HEK293 (cell line): ENCODE measurements around the gene ZNF174.

Experiments used
- CTCF ChIA-PET: fragments of 350-600 bp; formaldehyde crosslinking; extraction: SDS; loops from one replicate; lab custom pipeline; 2021; ENCODE audit warnings: antibody characterized with exemption; lab: Yijun Ruan, JAX
- POLR2A ChIA-PET: fragments of 300-600 bp; formaldehyde crosslinking; extraction: SDS; loops from one replicate; lab custom pipeline; 2020; ENCODE audit warnings: antibody characterized with exemption, inconsistent platforms; lab: Yijun Ruan, JAX
- H3K27ac ChIP-seq: fragments of 200-500 bp; sonication (Bioruptor generic); 2 replicates; pipeline ENCODE4 v1.5.1; 2014; ENCODE audit warnings: low read depth, low read length, control low read depth, inconsistent platforms; ENCODE audit errors: extremely low read depth
- H3K36me3 ChIP-seq, 2 experiments: fragments of 200-500 bp in 1 of 2; sonication (Bioruptor generic) in 1 of 2; 1 replicate in 1 of 2; 2 replicates in 1 of 2; pipeline ENCODE4 v1.5.1; 2014 to 2017; ENCODE audit warnings: inconsistent platforms in 2 of 2, low read length in 2 of 2; ENCODE audit not compliant: control insufficient read depth in 2 of 2, insufficient read depth in 1 of 2
- H3K4me1 ChIP-seq: fragments of 200-500 bp; sonication (Bioruptor generic); 2 replicates; pipeline ENCODE4 v1.5.1; 2014; ENCODE audit warnings: mild to moderate bottlenecking, low read length, inconsistent platforms; ENCODE audit not compliant: control insufficient read depth, insufficient read depth
- H3K4me3 ChIP-seq: 2 replicates; pipeline ENCODE4 v1.5.1; 2011; ENCODE audit warnings: low read depth, mild to moderate bottlenecking, control low read depth, low read length, moderate library complexity
- H3K9me3 ChIP-seq: fragments of 200-500 bp; sonication (Bioruptor generic); 2 replicates; pipeline ENCODE4 v1.5.1; 2014; ENCODE audit warnings: low read depth, low read length, inconsistent platforms; ENCODE audit not compliant: control insufficient read depth, insufficient read depth
- KLF10 ChIP-seq: fragments of 450-650 bp; IDR thresholded peaks from 2 replicates; pipeline ENCODE4 v1.5.1; 2018; ENCODE audit warnings: missing biosample characterization, mild to moderate bottlenecking, missing genetic modification characterization
- OVOL3 ChIP-seq: fragments of 450-650 bp; formaldehyde crosslinking; IDR thresholded peaks from 2 replicates; pipeline ENCODE4 v1.5.1; 2016; ENCODE audit warnings: missing biosample characterization, missing genetic modification characterization
- PRDM4 ChIP-seq: fragments of 450-650 bp; formaldehyde crosslinking; IDR thresholded peaks from 2 replicates; pipeline ENCODE4 v1.5.1; 2017; ENCODE audit warnings: missing biosample characterization, missing genetic modification characterization
- WT1 ChIP-seq: fragments of 450-650 bp; formaldehyde crosslinking; IDR thresholded peaks from 2 replicates; pipeline ENCODE4 v1.5.1; 2016; ENCODE audit warnings: missing biosample characterization, missing genetic modification characterization
- ZNF132 ChIP-seq: fragments of 450-650 bp; formaldehyde crosslinking; IDR thresholded peaks from 2 replicates; pipeline ENCODE4 v1.5.1; 2017; ENCODE audit warnings: missing biosample characterization, missing genetic modification characterization, borderline replicate concordance
- ZNF140 ChIP-seq: fragments of 450-650 bp; formaldehyde crosslinking; IDR thresholded peaks from 2 replicates; pipeline ENCODE4 v1.5.1; 2016; ENCODE audit warnings: missing biosample characterization, missing genetic modification characterization
- ZNF146 ChIP-seq: fragments of 450-650 bp; formaldehyde crosslinking; IDR thresholded peaks from 2 replicates; pipeline ENCODE4 v1.5.1; 2016; ENCODE audit warnings: missing biosample characterization, missing genetic modification characterization
- ZNF24 ChIP-seq: fragments of 450-650 bp; formaldehyde crosslinking; IDR thresholded peaks from 2 replicates; pipeline ENCODE4 v1.5.1; 2016; ENCODE audit warnings: missing biosample characterization, missing genetic modification characterization
- ZNF391 ChIP-seq: fragments of 450-650 bp; formaldehyde crosslinking; IDR thresholded peaks from 2 replicates; pipeline ENCODE4 v1.5.1; 2016; ENCODE audit warnings: low read depth, missing biosample characterization, missing genetic modification characterization, borderline replicate concordance
- ZNF548 ChIP-seq: fragments of 450-650 bp; formaldehyde crosslinking; IDR thresholded peaks from 2 replicates; pipeline ENCODE4 v1.5.1; 2016; ENCODE audit warnings: missing biosample characterization, missing genetic modification characterization
- ZNF596 ChIP-seq: fragments of 450-650 bp; IDR thresholded peaks from 2 replicates; pipeline ENCODE4 v1.5.0; 2018; ENCODE audit warnings: missing biosample characterization, mild to moderate bottlenecking, missing genetic modification characterization, moderate library complexity
- ZNF660 ChIP-seq: fragments of 450-650 bp; IDR thresholded peaks from 2 replicates; pipeline ENCODE4 v1.5.1; 2018; ENCODE audit warnings: missing biosample characterization, mild to moderate bottlenecking, missing genetic modification characterization
- ZNF664 ChIP-seq: fragments of 450-650 bp; formaldehyde crosslinking; IDR thresholded peaks from 2 replicates; pipeline ENCODE4 v1.5.1; 2016; ENCODE audit warnings: missing biosample characterization, missing genetic modification characterization
- ZNF707 ChIP-seq: fragments of 450-650 bp; formaldehyde crosslinking; IDR thresholded peaks from 2 replicates; pipeline ENCODE4 v1.5.1; 2016; ENCODE audit warnings: missing biosample characterization, missing genetic modification characterization
- ZNF768 ChIP-seq: fragments of 450-650 bp; formaldehyde crosslinking; IDR thresholded peaks from 2 replicates; pipeline ENCODE4 v1.5.1; 2018; ENCODE audit warnings: missing biosample characterization, mild to moderate bottlenecking, missing genetic modification characterization
- ZNF843 ChIP-seq: fragments of 450-650 bp; formaldehyde crosslinking; IDR thresholded peaks from 2 replicates; pipeline ENCODE4 v1.5.1; 2016; ENCODE audit warnings: missing biosample characterization, missing genetic modification characterization
- ZSCAN23 ChIP-seq: fragments of 450-650 bp; formaldehyde crosslinking; IDR thresholded peaks from 2 replicates; pipeline ENCODE4 v1.5.1; 2016; ENCODE audit warnings: missing biosample characterization, missing genetic modification characterization
- TF ChIP-seq, protein P1 (sequence below): fragments of 450-650 bp; formaldehyde crosslinking; IDR thresholded peaks from 2 replicates; pipeline ENCODE4 v1.5.1; 2016; ENCODE audit warnings: missing biosample characterization, missing genetic modification characterization

The ZNF174 gene

DNA sequence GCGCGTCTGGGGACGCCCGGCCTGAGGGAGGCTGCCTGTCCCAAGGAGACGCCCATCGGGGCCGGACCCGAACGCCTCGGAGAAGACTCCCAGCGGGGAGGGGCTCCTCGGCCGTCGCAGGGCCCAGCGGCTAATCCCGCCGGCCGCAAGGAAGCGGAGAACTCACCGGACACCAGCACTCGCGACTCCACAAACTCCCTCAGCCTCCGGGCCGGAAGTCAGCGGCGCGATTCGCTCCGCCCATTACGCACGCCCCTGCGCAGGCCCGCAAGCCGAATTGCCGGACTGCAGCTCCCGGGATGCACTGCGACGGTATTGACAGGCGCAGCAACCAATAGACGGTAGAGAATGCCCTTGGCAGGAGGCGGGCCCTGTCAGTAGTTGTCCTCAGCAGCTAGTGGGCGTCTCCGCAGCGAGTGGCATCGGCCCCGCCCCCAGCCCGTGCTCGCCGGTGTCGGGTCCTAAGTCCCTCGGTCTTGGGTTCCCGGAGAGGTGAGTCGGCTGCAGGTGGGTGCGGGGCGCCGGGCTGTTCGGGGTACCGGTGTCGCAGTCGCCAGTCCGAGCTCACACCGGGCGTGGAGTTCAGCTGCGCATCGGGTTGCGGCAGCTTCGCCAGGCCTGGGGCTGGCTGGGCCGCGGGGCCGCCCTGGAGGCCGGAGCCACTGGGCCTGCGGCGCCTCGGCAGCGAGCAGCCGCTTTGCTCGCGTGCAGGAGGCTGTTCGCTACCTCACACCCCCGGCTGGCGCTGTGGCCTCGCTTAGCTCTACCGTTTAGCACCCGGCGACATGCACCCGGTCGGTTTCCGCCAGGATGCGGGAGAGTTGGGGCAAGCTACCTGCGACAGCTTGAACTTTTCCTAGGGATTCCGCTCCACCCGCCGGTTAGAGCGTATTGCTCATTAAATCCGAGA lies at the start of gene ZNF174, which contains the start of gene ZSCAN32 (continued):
- TF ChIP-seq ZNF391 (tag by site-specific recombination) (peak; percentile 77; the same call in 1 of the 2 replicates), ZNF768 (tag by site-specific recombination) (no peak; the same call in 1 of the 2 replicates), ZNF660 (tag by site-specific recombination) (peak; percentile 84)

- CTCF ChIA-PET, result no interaction called here
- no peak within 1 kb of the TSS for H3K4me3 ChIP-seq
- POLR2A ChIA-PET, result no interaction called here
- H3K27ac ChIP-seq, result no peak within 1 kb of the TSS
- H3K9me3 ChIP-seq, result no peaks in the 10 kb centered on the region
- H3K36me3 ChIP-seq, result no peaks in the 10 kb centered on the region
- no peaks in the 10 kb centered on the region for H3K4me1 ChIP-seq
- TF ChIP-seq, protein P1, sequence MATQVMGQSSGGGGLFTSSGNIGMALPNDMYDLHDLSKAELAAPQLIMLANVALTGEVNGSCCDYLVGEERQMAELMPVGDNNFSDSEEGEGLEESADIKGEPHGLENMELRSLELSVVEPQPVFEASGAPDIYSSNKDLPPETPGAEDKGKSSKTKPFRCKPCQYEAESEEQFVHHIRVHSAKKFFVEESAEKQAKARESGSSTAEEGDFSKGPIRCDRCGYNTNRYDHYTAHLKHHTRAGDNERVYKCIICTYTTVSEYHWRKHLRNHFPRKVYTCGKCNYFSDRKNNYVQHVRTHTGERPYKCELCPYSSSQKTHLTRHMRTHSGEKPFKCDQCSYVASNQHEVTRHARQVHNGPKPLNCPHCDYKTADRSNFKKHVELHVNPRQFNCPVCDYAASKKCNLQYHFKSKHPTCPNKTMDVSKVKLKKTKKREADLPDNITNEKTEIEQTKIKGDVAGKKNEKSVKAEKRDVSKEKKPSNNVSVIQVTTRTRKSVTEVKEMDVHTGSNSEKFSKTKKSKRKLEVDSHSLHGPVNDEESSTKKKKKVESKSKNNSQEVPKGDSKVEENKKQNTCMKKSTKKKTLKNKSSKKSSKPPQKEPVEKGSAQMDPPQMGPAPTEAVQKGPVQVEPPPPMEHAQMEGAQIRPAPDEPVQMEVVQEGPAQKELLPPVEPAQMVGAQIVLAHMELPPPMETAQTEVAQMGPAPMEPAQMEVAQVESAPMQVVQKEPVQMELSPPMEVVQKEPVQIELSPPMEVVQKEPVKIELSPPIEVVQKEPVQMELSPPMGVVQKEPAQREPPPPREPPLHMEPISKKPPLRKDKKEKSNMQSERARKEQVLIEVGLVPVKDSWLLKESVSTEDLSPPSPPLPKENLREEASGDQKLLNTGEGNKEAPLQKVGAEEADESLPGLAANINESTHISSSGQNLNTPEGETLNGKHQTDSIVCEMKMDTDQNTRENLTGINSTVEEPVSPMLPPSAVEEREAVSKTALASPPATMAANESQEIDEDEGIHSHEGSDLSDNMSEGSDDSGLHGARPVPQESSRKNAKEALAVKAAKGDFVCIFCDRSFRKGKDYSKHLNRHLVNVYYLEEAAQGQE, result no peak
- no peak for TF ChIP-seq ZNF140
- no peak for TF ChIP-seq OVOL3
- no peak for TF ChIP-seq ZNF24 (tag by site-specific recombination)
- TF ChIP-seq ZNF843 (tag by site-specific recombination), result no peak
- TF ChIP-seq PRDM4, result no peak
Observed at GRCh38 chr16:3355589-3355988, 45.4 kb upstream of the ZNF174 start, which contains the start of gene OR2C1. Gene OR2C1, plus strand, starts transcription at chr16:3355889. Its CDS starts 52 bp downstream, at chr16:3355941.

DNA sequence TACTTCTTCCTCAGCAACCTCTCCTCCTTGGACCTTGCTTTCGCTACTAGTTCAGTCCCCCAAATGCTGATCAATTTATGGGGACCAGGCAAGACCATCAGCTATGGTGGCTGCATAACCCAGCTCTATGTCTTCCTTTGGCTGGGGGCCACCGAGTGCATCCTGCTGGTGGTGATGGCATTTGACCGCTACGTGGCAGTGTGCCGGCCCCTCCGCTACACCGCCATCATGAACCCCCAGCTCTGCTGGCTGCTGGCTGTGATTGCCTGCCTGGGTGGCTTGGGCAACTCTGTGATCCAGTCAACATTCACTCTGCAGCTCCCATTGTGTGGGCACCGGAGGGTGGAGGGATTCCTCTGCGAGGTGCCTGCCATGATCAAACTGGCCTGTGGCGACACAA lies 44.9 kb upstream of the ZNF174 start:
- CTCF ChIA-PET, result no interaction called here
- Histone ChIP-seq H3K36me3 (no peaks in the 10 kb centered on the region), H3K27ac (no peak overlapping the region), H3K4me3 (no peak overlapping the region), H3K9me3 (no peaks in the 10 kb centered on the region)
- no peak for TF ChIP-seq WT1
- TF ChIP-seq, all 188 proteins: peak for 0
- H3K4me1 ChIP-seq, result no peaks in the 10 kb centered on the region
- POLR2A ChIA-PET, result no interaction called here

GRCh38 chr16:3358871-3359270 lies 42.1 kb upstream of the ZNF174 start:
- H3K9me3 ChIP-seq, result no peaks in the 10 kb centered on the region
- TF ChIP-seq ZNF132 (tag by site-specific recombination), result no peak
- TF ChIP-seq ZNF548, result no peak
- no peak for TF ChIP-seq ZSCAN23
- TF ChIP-seq ZNF596 (tag by site-specific recombination), result no peak
- no peak for TF ChIP-seq KLF10
- TF ChIP-seq ZNF660 (tag by site-specific recombination), result no peak
- no peak for TF ChIP-seq ZNF707 (tag by site-specific recombination)
- no peak for TF ChIP-seq ZNF146 (tag by site-specific recombination)
- no peak for TF ChIP-seq ZNF664
- H3K4me3 ChIP-seq, result no peak overlapping the region
- H3K4me1 ChIP-seq, result no peaks in the 10 kb centered on the region
- ChIA-PET POLR2A (no interaction called here), CTCF (no interaction called here)
- H3K27ac ChIP-seq, result no peak overlapping the region
- H3K36me3 ChIP-seq, result no peaks in the 10 kb centered on the region
